HT-29 (cell line): Measurements from ENCODE around the gene RFX2. TPM values are rescaled to one million over a fixed set of nuclear protein-coding genes. Genes with fewer than 3 reads are reported as not detected.

Experiments
- DNase-seq: peaks from one replicate; pipeline ENCODE4 v3.0.0-alpha.2; 2015; ENCODE audit warnings: low spot score
- total RNA-seq: library from RNA; depleted of rRNA; stranded (reverse); fragments of >200 nt; shearing (Covaris generic); gene quantifications from 2 replicates; pipeline ENCODE4 v1.2.3, GENCODE V29; 2014

The RFX2 gene
- total RNA-seq, 1 experiment from 2014 or later, result 11.8 TPM

DNA sequence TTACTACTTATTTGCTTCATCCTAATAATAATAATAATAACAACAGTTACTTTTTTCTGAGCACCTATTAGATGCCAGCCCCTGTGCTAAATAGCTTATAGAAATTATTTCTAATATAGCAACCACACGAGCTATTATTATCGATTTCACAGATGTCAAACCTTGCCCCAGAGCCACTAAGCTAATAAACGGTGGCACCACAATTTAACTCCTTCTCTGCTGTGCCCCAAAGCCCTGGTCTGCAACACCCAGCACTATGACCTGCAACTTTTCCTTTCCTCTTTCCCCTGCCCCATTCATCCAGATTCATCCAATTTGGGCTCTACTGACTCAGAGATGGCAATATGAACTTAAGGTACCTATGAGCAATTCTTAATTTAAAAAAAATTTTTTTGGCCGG lies 6.4 kb downstream of the RFX2 start:
- no peak for DNase-seq

GRCh38 chr19:6103217-6103644 lies 7.1 kb downstream of the RFX2 start:
- DNase-seq, result no peak

- DNase-seq, result no peak
Measured at GRCh38 chr19:6101991-6102390, 8.3 kb downstream of the RFX2 start.

- no peak for DNase-seq
Measured at GRCh38 chr19:6101291-6101825, 8.9 kb downstream of the RFX2 start.

DNA sequence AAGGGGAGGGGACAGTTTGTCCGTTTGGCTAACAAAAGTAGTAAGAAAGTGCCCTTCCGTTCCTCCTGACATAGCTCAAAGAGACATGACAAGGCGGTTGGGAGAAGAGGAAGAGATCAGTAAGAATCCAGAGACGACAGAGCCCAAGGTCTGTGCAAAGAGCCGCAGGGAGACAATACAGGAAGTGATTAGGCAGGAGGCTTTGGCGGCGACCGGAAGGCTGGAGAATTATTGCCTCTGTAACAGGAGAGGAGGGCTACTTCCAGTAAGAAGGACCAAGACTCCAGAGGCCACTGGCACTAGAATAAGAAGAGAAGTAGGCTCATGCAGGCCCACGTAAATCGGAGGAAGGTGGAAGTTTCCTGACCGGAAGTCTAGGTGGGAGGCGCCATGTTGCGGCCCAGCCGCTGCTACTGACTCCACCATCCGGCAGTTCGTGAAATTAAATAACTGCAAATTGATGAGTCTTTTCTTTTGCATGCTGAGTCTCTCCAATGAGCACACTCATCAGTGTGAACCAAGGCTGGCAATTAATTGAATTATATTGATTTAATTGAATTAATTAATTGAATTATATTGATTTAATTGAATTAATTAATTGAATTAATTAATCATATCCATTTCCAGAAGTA lies 9.9 kb downstream of the RFX2 start:
- no peak for DNase-seq

DNA sequence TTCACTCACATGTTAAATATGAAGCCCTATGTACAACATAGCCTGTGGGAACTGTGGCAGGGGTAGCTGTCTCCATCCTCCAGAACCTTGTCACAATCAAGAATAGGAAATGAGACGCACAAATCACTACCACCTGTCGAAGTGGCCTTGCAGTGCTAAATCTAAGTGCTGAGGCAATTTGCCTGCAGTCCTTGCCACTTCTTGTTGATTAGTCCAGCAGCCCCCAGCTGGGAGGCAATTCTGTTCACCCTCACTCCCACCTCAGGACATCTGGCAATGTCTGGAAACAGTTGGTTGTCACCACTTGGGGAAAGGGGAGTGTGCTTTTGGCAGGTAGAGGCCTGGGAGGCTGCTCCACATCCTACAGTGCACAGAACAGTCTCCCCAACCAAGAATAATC lies 10.7 kb downstream of the RFX2 start:
- DNase-seq, result no peak

- DNase-seq, result no peak
Measured at GRCh38 chr19:6099033-6099432, 11.3 kb downstream of the RFX2 start.

- no peak for DNase-seq
Measured at GRCh38 chr19:6098574-6098973, 11.7 kb downstream of the RFX2 start.

GRCh38 chr19:6097911-6098310 lies 12.4 kb downstream of the RFX2 start:
- DNase-seq, result no peak

DNA sequence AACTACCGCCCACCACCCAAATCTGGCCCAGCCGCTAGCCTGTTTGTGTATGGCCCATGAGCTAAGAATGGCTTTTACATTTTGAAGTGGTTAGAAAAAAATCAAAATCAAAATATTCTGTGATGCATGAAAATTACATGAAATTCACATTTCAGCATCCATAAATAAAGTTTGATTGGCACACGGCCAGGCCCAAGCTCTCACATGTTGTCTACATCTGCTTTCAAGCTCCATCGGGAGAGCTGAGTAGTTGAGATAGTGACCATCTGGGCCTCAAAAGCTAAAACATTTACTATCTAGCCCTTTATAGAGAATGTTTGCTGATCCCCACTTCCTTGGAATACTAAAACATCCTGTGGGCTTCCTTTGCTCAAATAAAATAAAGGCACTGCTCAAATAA lies 14.5 kb downstream of the RFX2 start:
- DNase-seq, result no peak

DNA sequence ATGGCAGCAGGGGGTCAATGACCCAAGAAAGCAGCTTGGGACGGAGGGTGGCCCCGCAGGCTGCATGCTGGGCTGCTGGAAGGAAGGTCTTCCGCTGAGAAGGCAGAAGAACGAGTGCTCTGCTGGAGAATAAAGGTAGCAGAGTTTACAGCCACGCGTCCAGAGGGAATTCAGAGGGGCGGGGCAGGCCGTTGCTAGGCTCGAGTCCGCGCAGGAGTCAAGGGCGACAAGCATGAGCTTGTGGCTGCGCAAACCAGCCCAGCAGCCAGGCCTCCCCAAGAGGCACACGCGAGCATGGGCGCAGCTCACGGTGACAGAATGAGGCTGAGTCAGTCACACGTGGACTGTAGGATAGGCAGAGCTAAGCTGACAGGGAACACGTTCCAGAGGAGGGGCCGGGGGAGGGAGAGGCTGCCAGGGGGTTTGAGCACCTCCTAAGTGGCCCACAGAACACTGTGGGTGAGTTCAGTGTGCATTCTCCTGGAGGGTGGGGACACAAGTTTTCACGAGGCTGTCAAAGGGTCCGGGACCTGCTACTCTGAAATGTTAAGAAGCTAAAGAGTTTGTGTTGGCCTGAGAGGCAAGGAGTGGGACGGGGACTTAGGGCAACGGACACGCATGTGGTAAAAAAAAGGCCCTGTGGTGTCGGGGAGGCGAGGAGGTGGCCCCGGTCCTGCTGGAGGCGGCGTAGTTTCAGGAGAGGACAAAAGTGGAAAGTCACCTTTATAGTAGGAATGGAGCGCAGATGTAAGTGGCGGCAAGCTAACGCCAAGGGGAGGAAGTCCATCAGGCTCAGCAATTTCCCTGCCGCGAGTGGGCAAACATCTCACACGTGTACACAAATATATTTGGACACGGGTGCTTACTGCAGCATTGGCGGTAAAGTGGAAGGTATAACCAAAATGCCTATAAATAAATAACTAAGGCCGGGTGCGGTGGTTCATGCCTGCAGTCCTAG lies 17.7 kb downstream of the RFX2 start:
- peak; percentile 89 for DNase-seq

- peak; percentile 74 for DNase-seq
Measured at GRCh38 chr19:6091771-6092291, 18.5 kb downstream of the RFX2 start.

DNA sequence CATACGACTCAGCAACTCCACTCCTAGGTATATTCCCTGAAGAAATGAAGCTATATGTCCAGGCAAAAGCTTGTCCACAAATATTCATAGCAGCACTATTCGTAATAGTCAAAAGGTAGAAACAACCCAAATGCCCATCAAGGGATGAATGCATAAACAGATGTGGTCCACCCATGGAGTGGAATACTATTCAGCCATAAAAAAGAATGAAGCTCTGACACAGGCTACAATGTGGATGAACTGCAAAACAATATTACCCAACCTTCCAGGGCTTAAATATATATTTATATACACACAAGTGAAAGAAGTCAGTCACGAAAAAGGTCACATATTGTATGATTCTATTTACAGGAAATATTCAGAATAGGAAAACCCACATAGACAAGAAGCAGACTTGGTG lies 19.7 kb downstream of the RFX2 start:
- DNase-seq, result no peak

DNA sequence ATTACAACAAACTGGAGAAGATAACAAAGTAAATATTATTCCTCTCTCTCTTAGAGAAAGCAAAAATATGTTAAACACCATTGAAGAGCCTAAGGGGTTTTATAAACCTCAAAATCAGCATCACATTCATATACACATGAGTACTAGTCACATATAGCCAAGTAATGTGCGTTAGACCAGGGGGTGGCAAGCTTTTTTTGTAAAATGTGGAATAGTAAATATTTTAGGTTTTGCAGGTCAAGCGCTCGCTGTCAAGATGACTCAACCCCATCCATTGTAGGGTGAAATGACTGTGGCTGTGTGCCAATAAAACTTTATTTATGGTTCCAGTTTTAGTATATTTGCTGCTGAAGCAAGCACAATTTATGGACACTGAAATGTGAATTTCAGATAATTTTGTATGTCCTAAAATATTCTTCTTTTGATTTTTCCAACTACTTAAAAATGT lies 21.7 kb downstream of the RFX2 start:
- DNase-seq, result no peak

GRCh38 chr19:6087074-6087571 lies 23.2 kb downstream of the RFX2 start:
- peak; percentile 81 for DNase-seq

DNA sequence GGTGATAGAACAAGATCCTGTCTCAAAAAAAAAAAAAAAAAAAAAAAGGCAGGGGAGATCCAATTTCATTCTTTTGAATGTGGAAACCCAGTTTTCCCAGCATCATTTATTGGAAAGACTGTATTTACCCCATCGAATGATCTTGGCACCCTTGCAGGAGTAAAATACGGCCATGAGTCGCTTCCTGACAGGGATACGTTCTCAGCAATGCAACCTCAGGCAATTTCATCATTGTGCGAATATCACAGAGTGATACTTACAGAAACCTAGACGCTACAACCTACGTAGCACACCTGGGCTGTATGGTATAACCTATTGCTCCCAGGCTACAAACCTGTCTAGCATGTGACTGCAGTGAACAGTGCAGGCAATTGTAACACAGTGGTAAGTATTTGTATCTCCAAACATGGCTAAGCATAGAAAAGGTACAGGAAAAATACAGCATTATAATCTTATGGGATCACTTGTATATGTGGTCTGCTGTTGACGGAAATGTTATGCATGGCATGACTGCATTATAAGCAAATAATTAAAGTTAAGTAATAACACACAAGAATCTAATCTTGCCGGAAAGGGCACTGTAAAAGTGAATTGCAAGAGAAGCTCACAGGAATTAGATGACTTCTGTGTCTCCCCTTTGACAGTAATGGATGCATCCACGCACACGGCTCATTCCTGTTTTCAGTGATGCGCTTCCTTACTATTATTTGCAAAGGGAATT lies 24.1 kb downstream of the RFX2 start:
- DNase-seq, result no peak

GRCh38 chr19:6084821-6085220 lies 25.5 kb downstream of the RFX2 start:
- DNase-seq, result no peak

DNA sequence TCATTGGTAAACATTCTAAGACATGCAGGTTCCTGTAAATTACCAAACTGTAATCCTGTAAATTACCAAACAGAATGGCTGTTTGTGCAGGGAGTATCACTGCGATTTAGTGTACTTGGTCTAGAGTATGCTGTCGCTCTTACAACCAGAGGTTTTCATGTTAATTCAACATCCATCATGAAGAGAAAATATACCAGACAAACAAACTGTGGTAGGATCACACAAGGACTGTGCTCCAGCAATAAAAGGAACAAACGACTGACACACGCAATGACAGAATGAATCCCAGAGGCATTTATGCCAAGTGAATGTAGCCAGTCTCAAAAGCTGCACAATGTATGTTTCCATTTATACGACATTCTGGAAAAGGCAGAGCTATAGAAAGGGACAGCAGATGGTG lies 31.2 kb downstream of the RFX2 start:
- no peak for DNase-seq

DNA sequence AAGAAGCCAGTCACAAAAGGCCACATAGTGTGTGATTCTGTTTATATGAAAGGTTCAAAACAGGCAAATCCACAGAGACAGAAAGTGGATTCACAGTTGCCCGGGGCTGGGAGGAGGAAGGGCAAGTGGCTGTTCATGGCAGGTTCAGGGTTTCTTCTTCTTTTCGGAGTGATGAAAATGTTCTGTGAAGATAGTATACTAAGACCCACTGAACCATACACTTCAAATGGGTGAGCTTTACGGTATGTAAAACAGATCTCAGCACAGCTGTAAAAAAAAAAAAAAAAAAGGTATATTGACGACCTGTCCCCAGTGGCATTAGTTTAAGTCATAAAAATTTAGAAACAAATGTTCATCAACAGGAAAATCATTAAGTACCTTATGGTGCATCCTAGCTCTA lies 32.2 kb downstream of the RFX2 start:
- no peak for DNase-seq

DNA sequence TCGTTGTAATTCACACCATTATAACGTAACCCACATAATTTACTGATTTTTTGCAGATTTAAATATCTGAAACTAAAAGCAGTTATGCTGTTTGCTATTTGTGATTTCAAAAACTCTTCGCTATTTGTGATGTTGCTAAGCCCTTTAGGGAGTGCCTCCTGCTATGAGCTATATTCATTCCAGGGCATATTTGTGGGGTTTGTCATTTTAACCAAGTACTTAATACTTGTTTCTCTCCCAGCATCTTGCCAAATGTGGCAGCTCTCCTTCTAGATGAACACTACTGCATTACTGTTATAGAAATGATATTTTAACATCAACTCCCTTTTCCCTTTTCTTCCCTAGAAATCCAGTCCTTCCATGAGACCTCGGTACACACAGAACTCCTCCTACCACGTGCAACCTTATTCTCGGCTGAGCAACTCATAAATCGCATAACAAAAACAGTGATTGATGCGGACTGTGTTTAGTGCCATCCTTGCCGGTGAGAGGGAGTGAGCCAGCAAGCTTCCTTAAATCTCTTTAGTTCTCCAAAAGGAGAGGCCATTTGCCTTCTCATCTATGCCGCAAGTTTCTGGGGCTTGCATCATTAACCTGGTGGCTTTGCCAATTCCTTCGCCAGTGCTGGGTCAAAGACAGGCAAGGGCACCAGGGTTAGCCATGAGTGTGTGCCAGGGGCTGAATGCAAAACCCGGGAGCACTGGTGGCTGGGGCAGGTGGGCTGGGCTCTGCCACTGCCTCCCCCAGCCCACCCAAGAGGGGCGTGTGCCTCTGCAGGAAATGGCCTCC lies 33.4 kb downstream of the RFX2 start:
- DNase-seq, result no peak

DNA sequence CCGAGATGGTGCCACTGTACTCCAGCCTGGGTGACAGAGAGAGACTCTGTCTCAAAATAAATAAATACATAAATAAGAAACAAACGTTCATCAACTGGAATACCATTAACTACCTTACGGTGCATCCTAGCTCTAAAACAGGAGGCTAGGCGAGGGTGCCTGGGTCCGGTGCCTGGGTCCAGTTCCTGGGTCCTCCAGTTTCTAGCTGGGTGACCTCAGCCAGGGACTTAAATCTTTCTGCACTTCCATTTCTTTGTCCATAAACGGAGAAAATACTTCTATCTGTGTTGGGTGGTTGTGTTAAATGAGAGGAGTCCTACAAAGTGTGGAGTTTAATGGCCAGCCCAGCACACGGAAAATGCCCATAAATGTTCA lies 34.0 kb downstream of the RFX2 start:
- no peak for DNase-seq
